Subcutaneous adipose tissue (tissue), 4 donors: ENCODE results near the gene GABRA5. TPM values are rescaled to one million over a fixed set of nuclear protein-coding genes. Genes with fewer than 3 reads are reported as not detected.

Experiments used
- total RNA-seq, 4 donors: library from RNA; depleted of rRNA; stranded (reverse); fragments of >200 nt; gene quantifications; one replicate each; pipeline ENCODE4 v1.1.0, GENCODE V29; 2016
- TF ChIP-seq, protein P1 (sequence below): fragments of 450-650 bp; IDR thresholded peaks from one replicate; pipeline ENCODE4 v1.5.1; 2016; ENCODE audit warnings: low read depth, mild to moderate bottlenecking, control low read depth, antibody characterized with exemption, moderate library complexity

The GABRA5 gene
- total RNA-seq, 4 donors from 2014 or later, result not detected

DNA sequence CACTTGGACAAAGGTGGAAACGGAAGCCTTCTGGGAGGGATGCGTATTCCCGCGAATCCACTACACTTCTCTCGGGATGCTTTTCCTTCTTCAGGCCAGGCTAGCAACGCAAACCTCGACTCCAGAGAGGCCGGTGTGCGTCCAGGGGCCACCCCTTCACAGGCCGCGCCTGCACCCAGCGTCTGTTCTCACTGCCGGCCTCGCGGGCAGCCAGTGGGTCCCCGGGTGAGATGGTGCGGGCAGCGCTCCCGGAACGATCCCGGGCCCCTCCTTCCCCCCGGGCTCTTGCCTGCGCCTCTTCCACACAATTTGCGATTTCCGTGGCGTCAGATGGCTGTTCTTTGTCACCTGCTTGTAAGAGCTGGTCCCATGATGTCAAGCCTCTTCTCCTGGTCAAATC lies 27.3 kb downstream of the GABRA5 start:
- TF ChIP-seq, protein P1, sequence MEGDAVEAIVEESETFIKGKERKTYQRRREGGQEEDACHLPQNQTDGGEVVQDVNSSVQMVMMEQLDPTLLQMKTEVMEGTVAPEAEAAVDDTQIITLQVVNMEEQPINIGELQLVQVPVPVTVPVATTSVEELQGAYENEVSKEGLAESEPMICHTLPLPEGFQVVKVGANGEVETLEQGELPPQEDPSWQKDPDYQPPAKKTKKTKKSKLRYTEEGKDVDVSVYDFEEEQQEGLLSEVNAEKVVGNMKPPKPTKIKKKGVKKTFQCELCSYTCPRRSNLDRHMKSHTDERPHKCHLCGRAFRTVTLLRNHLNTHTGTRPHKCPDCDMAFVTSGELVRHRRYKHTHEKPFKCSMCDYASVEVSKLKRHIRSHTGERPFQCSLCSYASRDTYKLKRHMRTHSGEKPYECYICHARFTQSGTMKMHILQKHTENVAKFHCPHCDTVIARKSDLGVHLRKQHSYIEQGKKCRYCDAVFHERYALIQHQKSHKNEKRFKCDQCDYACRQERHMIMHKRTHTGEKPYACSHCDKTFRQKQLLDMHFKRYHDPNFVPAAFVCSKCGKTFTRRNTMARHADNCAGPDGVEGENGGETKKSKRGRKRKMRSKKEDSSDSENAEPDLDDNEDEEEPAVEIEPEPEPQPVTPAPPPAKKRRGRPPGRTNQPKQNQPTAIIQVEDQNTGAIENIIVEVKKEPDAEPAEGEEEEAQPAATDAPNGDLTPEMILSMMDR, result no peak

DNA sequence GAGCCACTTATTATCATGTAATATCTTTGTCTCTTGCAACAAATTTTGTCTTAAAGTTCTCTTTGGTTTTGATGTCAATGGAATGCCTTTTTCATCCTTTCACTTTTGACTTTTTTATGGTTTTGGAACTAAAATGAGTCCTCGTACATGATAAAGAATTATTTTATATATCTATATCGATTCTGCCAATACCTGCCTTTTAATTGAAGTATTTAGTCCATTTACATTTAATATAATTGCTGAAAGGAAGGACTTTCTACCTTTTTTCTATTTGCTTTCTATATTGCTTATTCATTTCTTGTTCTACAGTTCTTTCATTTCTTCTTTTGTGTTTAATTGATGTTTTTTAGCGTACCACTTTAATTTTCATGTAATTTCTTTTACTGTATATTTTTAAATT lies 32.8 kb downstream of the GABRA5 start:
- TF ChIP-seq, protein P1, result no peak

DNA sequence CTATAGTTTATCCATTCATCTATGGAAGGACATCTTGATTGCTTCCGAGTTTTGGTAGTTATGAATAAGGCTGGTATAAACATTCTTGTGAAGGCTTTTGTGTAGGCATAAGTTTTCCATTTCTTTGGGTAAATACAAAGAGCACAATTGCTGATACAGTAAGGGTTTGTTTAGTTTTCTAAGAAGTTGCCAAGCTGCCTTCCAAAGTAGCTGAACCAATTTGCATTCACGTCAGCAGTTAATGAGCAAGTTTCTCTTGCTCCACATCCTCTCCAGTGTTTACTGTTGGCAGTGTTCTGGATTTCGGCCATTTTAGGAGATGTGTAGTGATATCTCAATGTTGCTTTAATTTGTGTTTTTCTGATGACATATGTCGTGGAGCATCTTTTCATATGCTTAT lies 34.2 kb downstream of the GABRA5 start:
- TF ChIP-seq, protein P1, result no peak

- TF ChIP-seq, protein P1, result no peak
Measured at GRCh38 chr15:26910715-26911114, 43.9 kb downstream of the GABRA5 start.

- TF ChIP-seq, protein P1, result no peak
Measured at GRCh38 chr15:26921433-26921832, 54.6 kb downstream of the GABRA5 start.

DNA sequence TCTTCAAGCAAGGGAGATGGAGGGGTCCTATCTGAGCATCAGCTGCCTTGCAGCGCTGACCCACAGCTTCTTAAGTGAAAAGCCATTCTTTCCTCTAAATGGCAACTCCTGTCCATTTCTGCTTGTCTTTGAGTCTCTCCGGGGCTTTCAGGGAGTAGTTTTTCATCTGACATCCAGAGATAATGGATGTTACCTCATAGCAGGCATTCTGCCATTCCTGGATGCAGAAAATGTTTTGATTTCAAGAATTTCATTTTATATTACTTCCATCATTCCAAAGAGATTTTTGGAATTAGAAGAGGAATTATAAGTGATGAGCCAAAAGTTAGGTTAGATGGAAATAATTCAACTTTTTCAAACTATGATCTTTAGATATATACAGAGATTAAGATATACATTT lies 59.2 kb downstream of the GABRA5 start:
- TF ChIP-seq, protein P1, result no peak

GRCh38 chr15:26928051-26928450 lies 61.2 kb downstream of the GABRA5 start:
- TF ChIP-seq, protein P1, result no peak

DNA sequence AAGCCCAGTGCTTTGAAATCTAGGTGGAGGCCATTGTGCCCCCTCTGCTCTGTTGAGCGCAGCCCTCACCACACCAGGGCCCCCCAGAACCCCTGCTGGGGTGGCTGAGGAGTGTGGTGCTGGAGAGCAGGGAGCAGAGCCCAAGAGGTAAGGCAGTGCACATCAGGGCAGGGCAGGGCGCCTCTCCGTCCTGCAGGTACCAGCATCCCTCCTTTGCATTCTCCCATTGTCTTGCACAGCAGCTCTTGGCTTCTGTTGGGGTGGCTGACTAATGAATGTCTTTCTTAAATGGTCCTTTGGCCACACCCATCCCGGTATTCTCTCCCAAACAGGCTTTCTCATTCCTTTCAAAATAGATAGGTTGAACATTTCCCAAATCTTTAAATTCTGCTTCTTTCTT lies 62.7 kb downstream of the GABRA5 start:
- TF ChIP-seq, protein P1, result no peak
